GM21528 (cell line): ENCODE data around the gene TBC1D13.
"Not testable (repeated sequence)": the region's sequence is repeated elsewhere in the genome, so short reads cannot be mapped to it uniquely, and the experiment has no call there.

Experiments
- ATAC-seq: cut with Tn5 transposase; IDR thresholded peaks from one replicate; pipeline ENCODE4 v1.9.1; 2021; ENCODE audit warnings: mild to moderate bottlenecking, moderate library complexity; ENCODE audit not compliant: unreplicated experiment, low FRiP score

TBC1D13 gene

DNA sequence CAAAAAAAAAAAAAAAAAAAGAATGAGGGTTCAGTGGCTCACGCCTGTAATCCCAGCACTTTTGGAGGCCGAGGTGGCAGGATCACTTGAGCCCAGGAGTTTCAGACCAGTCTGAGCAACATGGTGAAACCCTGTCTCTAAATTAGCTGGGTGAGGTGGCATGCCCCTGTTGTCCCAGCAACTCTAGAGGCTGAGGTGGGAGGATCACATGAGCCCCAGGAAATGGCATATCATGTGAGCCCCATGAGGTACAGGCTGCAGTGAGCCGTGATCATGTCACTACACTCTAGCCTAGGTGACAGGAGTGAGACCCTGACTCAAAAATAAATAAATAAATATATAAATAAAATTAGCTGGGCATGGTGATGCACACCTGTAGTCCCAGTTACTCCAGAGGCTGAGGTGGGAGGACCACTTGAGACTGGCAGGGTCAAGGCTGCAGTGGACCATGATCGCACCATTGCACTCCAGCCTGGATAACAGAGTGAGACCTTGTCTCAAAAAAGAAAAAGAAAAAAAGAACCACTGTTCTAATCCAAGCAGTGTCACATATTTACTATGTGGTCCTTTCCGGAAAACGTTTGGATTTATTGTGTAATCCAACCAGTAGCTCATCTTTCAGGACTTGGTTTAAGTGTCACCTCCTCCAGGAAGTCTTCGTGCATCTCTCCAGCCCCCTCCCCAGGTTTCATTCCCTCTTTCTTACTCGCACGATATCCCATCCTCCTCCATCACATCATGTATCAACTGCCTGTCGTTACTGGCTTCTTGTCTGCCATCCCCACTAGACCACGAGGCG lies 54.8 kb downstream of the TBC1D13 start:
- ATAC-seq = no peak

DNA sequence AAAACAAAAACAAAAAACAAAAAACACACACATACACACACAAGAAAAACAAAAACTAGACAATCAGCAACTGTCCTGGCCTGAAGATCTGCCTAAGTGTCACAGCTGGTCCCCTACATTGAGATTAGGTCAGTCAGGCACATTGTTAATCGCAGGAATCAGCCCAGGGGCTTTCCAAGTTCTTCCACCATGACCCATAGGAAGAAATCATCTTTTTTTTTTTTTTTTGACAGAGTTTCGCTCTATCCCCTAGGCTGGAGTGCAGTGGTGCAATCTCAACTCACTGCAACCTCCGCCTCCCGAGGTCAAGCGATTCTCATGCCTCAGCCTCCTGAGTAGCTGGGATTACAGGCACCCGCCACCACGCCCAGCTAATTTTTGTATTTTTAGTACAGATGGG lies 56.1 kb downstream of the TBC1D13 start:
- not testable (repeated sequence) for ATAC-seq

- ATAC-seq = no peak
Measured at GRCh38 chr9:128845186-128845931, 58.3 kb downstream of the TBC1D13 start.

DNA sequence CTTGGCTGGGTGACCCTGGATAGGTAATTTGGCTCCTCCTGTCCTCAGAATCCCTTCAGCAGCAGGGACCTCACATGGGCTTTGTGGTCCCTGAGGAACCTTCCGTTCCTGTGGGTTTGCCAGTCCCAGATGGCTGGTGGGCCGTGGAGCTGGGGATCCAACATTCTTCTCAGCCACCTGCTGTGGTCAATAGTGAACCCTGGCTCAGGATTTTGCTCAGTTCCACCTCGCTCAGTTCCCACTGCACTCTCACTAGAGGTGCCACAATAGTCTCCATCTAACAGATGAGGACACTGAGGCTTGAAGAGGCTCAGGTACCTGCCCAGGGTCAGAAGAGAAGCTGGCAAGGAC lies 59.6 kb downstream of the TBC1D13 start:
- ATAC-seq = no peak

- no peak for ATAC-seq
Measured at GRCh38 chr9:128847803-128848202, 60.8 kb downstream of the TBC1D13 start.

DNA sequence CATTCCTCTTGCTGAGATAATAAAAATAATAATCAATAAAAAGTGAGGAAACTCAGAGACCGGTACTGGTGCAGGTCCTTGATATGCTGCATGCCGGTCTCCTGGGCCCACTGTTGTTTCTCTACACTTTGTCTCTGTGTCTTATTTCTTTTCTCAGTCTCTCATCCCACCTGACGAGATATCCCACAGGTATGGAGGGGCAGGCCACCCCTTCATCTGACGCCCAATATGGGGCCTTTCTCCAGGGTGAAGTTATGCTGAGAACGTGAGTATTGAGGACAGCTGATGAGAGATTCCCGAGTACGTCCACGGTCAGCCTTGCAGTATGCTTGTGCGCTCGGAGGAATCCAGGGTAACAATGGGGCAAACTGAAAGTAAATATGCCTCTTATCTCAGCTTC lies 64.0 kb downstream of the TBC1D13 start:
- not testable (repeated sequence) for ATAC-seq

GRCh38 chr9:128851779-128852600 lies 64.9 kb downstream of the TBC1D13 start:
- not testable (repeated sequence) for ATAC-seq

- ATAC-seq = not testable (repeated sequence)
Measured at GRCh38 chr9:128852646-128853045, 65.6 kb downstream of the TBC1D13 start.

GRCh38 chr9:128854454-128854853 lies 67.4 kb downstream of the TBC1D13 start:
- not testable (repeated sequence) for ATAC-seq

DNA sequence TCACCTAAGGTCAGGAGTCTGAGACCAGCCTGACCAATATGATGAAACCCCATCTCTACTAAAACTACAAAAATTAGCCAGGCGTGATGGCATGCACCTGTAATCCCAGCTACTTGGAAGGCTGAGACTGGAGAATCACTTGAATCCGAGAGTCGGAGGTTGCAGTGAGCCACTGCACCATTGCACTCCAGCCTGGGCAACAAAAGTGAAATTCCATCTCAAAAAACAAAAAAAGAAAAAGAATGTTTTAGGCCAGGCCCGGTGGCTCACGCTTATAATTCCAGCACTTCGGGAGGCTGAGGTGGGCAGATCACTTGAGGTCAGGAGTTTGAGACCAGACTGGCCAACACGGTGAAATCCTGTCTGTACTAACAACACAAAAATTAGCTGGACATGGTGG lies 71.4 kb downstream of the TBC1D13 start:
- not testable (repeated sequence) for ATAC-seq
